ENCODE measurements around the gene C9orf43. TPM values are rescaled to one million over a fixed set of nuclear protein-coding genes. Genes with fewer than 3 reads are reported as not detected.

Gene C9orf43
- total and polyA plus RNA-seq, 2 experiments from 2014 or later: 0.63 to 1.1 TPM

GRCh38 chr9:113477058-113477457 lies 66.5 kb downstream of the C9orf43 start:
- 0 out of 2 replicates have a peak, but pooled peaks cover 3% of the 10 kb centered on the region for H3K4me1 ChIP-seq (ENCODE audit: insufficient read depth)
- no peak overlapping the region for H3K4me3 ChIP-seq
- peaks cover 1% of the 10 kb centered on the region for H3K27me3 Mint-ChIP-seq (ENCODE audit: insufficient read depth, low read depth, poor library complexity)
- no peak for DNase-seq (ENCODE audit: low spot score)
- H3K27ac Mint-ChIP-seq: no peak overlapping the region; the same call in 1 of the 2 replicates
- H3K4me3 Mint-ChIP-seq: no peak overlapping the region
- H4K20me1 ChIP-seq (replicated peaks; ENCODE audit: insufficient read depth): no peaks in the 10 kb centered on the region
- no peak for ATAC-seq
- peaks cover 16% of the 10 kb centered on the region for H3K4me1 Mint-ChIP-seq
- H3K9me3 Mint-ChIP-seq: no peaks in the 10 kb centered on the region
- H2AFZ ChIP-seq: no peak overlapping the region
- no peaks in the 10 kb centered on the region for H3K9me2 ChIP-seq (ENCODE audit: insufficient read depth)
- no peak overlapping the region for H3K4me2 ChIP-seq
- no peaks in the 10 kb centered on the region for H3K79me2 ChIP-seq (replicated peaks; ENCODE audit: insufficient read depth)
- no peaks in the 10 kb centered on the region for H3F3A ChIP-seq (replicated peaks; ENCODE audit: low read depth)
- no peaks in the 10 kb centered on the region for H3K36me3 ChIP-seq (ENCODE audit: insufficient read depth)
- TF ChIP-seq ZNF331 (CRISPR knock-in tag; IDR thresholded peaks at IDR 0.05; ENCODE audit: low read depth): no peak
- no peak for TF ChIP-seq ZNF462 (CRISPR knock-in tag; IDR thresholded peaks at IDR 0.05)
- no peak for TF ChIP-seq ETS1 (IDR thresholded peaks at IDR 0.05)
- TF ChIP-seq JUNB (IDR thresholded peaks at IDR 0.05; ENCODE audit: unreplicated experiment): no peak
- TF ChIP-seq EZH2 (IDR thresholded peaks at IDR 0.05; ENCODE audit: low read depth, unreplicated experiment): no peak
- TF ChIP-seq NANOG (IDR thresholded peaks at IDR 0.05; ENCODE audit: borderline replicate concordance): no peak
- TF ChIP-seq CREB1 (CRISPR knock-in tag; IDR thresholded peaks at IDR 0.05; ENCODE audit: low read depth): no peak
- no peak for TF ChIP-seq REST (IDR thresholded peaks at IDR 0.05; ENCODE audit: unreplicated experiment)
- no peak for TF ChIP-seq STAT1 (IDR thresholded peaks at IDR 0.05; ENCODE audit: unreplicated experiment)
- TF ChIP-seq CTCF (conservative IDR thresholded peaks at IDR 0.05; ENCODE audit: low read depth in 2 of 2): no peak
- TF ChIP-seq POLR2AphosphoS5 (IDR thresholded peaks at IDR 0.05; ENCODE audit: low read depth): no peak
- TF ChIP-seq ZNF114 (CRISPR knock-in tag; IDR thresholded peaks at IDR 0.05): no peak
- no peak for TF ChIP-seq EZH2phosphoT487 (IDR thresholded peaks at IDR 0.05; ENCODE audit: unreplicated experiment)
- no peaks in the 10 kb centered on the region for H3K27me3 ChIP-seq (ENCODE audit: insufficient read depth)
- H3K27ac ChIP-seq (ENCODE audit: low read depth): no peak overlapping the region
- 0 out of 3 replicates have a peak, but pooled peaks cover 2% of the 10 kb centered on the region for H3K36me3 Mint-ChIP-seq (ENCODE audit: low read depth)
